ENCODE data around the gene ITGA7.

- TF ChIP-seq CTCF (IDR thresholded peaks at IDR 0.05; ENCODE audit: insufficient read depth, low read depth, low read length) (no peak), EZH2 (IDR thresholded peaks at IDR 0.05; ENCODE audit: insufficient read depth, low read length) (no peak)
These were observed 19.3 kb upstream of the ITGA7 start for GRCh38 chr12:55726971-55727370.

All from astrocyte (in vitro differentiated cells and primary cell).